Ishikawa (cell line): ENCODE data around the gene EXT2.

Source experiments
- CEBPB ChIP-seq: IDR thresholded peaks from 2 replicates; pipeline ENCODE4 v1.6.1; 2012
- CREB1 ChIP-seq: IDR thresholded peaks from 2 replicates; pipeline ENCODE4 v1.6.1; 2012; ENCODE audit warnings: low read depth
- EGR1 ChIP-seq: IDR thresholded peaks from 2 replicates; pipeline ENCODE4 v1.6.1; 2012
- EP300 ChIP-seq: IDR thresholded peaks from 2 replicates; pipeline ENCODE4 v1.6.1; 2012; ENCODE audit warnings: borderline replicate concordance
- FOXM1 ChIP-seq: IDR thresholded peaks from 2 replicates; pipeline ENCODE4 v1.6.1; 2012; ENCODE audit warnings: low read depth, borderline replicate concordance
- MAX ChIP-seq: IDR thresholded peaks from 2 replicates; pipeline ENCODE4 v1.6.1; 2012
- NFIC ChIP-seq: IDR thresholded peaks from 2 replicates; pipeline ENCODE4 v1.6.1; 2012
- RAD21 ChIP-seq: IDR thresholded peaks from 2 replicates; pipeline ENCODE4 v1.6.1; 2012; ENCODE audit warnings: low read depth
- TAF1 ChIP-seq: IDR thresholded peaks from 2 replicates; pipeline ENCODE4 v1.6.1; 2012; ENCODE audit warnings: low read depth, mild to moderate bottlenecking
- TCF12 ChIP-seq: IDR thresholded peaks from 2 replicates; pipeline ENCODE4 v1.6.1; 2012; ENCODE audit warnings: low read depth
- TEAD4 ChIP-seq: IDR thresholded peaks from 2 replicates; pipeline ENCODE4 v1.6.1; 2012
- USF1 ChIP-seq: IDR thresholded peaks from 2 replicates; pipeline ENCODE4 v1.6.1; 2012
- YY1 ChIP-seq: IDR thresholded peaks from 2 replicates; pipeline ENCODE4 v1.6.1; 2012; ENCODE audit warnings: low read depth
- ZBTB7A ChIP-seq: IDR thresholded peaks from 2 replicates; pipeline ENCODE4 v1.6.1; 2012; ENCODE audit warnings: low read depth
- TF ChIP-seq, protein P1 (sequence below): IDR thresholded peaks from 2 replicates; pipeline ENCODE4 v1.6.1; 2012; ENCODE audit warnings: low read depth, mild to moderate bottlenecking

The EXT2 gene

GRCh38 chr11:44145011-44145775 is 49.7 kb downstream of the EXT2 start:
- TF ChIP-seq, protein P1, sequence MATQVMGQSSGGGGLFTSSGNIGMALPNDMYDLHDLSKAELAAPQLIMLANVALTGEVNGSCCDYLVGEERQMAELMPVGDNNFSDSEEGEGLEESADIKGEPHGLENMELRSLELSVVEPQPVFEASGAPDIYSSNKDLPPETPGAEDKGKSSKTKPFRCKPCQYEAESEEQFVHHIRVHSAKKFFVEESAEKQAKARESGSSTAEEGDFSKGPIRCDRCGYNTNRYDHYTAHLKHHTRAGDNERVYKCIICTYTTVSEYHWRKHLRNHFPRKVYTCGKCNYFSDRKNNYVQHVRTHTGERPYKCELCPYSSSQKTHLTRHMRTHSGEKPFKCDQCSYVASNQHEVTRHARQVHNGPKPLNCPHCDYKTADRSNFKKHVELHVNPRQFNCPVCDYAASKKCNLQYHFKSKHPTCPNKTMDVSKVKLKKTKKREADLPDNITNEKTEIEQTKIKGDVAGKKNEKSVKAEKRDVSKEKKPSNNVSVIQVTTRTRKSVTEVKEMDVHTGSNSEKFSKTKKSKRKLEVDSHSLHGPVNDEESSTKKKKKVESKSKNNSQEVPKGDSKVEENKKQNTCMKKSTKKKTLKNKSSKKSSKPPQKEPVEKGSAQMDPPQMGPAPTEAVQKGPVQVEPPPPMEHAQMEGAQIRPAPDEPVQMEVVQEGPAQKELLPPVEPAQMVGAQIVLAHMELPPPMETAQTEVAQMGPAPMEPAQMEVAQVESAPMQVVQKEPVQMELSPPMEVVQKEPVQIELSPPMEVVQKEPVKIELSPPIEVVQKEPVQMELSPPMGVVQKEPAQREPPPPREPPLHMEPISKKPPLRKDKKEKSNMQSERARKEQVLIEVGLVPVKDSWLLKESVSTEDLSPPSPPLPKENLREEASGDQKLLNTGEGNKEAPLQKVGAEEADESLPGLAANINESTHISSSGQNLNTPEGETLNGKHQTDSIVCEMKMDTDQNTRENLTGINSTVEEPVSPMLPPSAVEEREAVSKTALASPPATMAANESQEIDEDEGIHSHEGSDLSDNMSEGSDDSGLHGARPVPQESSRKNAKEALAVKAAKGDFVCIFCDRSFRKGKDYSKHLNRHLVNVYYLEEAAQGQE = no peak
- TF ChIP-seq CEBPB (no peak), EGR1 (no peak), USF1 (no peak), MAX (no peak), TCF12 (no peak), EP300 (no peak), NFIC (no peak), ZBTB7A (no peak), TAF1 (no peak), TEAD4 (no peak), CREB1 (no peak), RAD21 (no peak), FOXM1 (no peak), YY1 (no peak)

GRCh38 chr11:44146931-44147330 is 51.5 kb downstream of the EXT2 start:
- TF ChIP-seq CREB1 = no peak
- no peak for TF ChIP-seq TEAD4
- TF ChIP-seq CEBPB = no peak
- TF ChIP-seq YY1 = no peak
- TF ChIP-seq NFIC = no peak

DNA sequence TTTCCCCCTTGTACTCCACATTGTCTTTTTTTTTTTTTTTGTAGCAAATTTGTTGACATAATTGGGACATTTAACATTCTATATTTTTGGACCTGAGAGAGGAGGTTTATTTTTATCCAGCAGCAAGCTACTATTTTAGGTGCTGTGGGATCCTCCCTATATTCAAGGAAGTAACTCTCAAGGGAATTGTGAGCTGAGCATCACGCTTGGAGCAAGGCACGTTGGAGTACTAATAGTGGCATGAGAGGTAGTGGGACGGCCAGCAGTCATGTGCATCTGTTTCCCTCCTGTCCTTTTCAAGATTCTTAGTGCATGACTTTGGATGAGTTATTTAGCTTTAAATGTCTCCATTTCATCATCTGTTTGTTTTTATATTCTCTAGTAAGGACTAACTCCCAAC is 52.3 kb downstream of the EXT2 start:
- TF ChIP-seq TEAD4 (no peak), USF1 (no peak), YY1 (no peak), TAF1 (no peak)

DNA sequence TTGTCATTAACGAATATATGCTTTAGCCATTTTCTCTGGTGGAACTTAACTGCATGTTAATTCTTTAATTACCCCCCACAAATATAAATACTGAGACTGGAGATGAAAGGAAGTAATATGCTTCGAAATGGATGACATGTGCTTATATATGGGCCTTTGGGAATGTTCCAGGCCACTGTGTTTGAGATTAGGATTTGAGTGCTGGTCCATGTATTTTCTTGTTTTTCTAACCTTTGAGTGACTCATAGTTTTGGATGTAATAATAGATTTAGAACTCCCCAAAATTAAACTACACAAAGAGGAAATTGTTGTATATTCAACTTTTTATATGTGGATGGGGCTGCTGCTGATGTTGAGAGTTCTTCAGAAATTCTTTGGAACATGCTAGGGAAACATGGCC is 54.2 kb downstream of the EXT2 start:
- no peak for TF ChIP-seq EGR1

DNA sequence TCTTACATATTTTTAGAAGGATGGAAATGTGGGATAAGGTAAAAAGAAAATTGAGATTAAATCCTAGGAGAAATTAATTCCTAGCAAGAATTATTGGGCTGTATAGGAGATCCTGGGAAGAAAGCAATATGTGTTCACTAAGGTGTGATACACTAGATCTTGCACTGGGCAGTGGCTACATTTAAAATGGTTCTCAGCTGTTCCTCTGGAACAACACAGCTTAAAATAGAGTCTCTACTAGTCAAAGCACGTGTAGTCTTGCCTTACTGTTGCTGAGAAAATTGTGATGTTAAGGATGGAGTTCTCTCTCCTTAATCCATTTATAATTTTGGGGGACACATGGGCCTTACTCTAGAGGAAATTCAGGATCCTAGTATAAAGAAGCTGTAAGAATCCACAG is 54.9 kb downstream of the EXT2 start:
- no peak for TF ChIP-seq USF1

DNA sequence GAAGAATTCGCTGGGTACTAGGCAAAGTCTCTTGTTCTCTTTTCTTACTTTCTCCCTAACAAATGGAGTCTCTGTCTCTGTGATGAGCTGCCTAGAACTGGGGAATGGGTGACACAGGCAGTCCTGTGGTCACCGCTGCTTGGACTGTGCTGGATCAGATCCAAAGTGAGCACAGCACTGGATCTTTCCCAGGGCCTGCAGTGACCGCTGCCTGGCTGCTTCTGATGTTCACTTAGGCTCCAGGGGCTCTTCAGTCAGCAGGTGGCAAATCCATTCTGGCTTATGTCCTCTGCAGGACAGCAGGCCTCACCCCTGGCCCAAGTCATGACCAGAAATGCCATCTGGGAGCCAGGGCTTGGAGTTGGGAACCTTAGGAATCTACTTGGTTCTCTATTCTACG is 61.5 kb downstream of the EXT2 start:
- TF ChIP-seq, protein P1 = no peak
- TF ChIP-seq TCF12 = no peak
- no peak for TF ChIP-seq USF1
- no peak for TF ChIP-seq CEBPB
- TF ChIP-seq NFIC = no peak
- no peak for TF ChIP-seq FOXM1
- TF ChIP-seq EGR1 = no peak
- TF ChIP-seq ZBTB7A = no peak
- no peak for TF ChIP-seq TEAD4
- no peak for TF ChIP-seq MAX
- no peak for TF ChIP-seq RAD21
- TF ChIP-seq TAF1 = no peak
- no peak for TF ChIP-seq EP300
- no peak for TF ChIP-seq YY1
- TF ChIP-seq CREB1 = no peak
